AG09309 (cell line): ENCODE measurements around the gene TNS1.

Source experiments
- DNase-seq: peaks from one replicate; pipeline ENCODE4 v3.0.0-alpha.2; 2010; ENCODE audit warnings: low read depth
- H3K4me3 ChIP-seq: 2 replicates; pipeline ENCODE4 v1.5.1; 2011; ENCODE audit warnings: mild to moderate bottlenecking, low read depth, low read length, moderate library complexity; ENCODE audit not compliant: control insufficient read depth
- CTCF ChIP-seq: IDR thresholded peaks from 2 replicates; pipeline ENCODE4 v1.5.1; 2011; ENCODE audit warnings: mild to moderate bottlenecking, low read depth, low read length, inconsistent platforms; ENCODE audit not compliant: insufficient read depth, control insufficient read depth; ENCODE audit errors: missing control alignments

Gene TNS1

GRCh38 chr2:217821536-217822147 is 181.2 kb downstream of the TNS1 start:
- H3K4me3 ChIP-seq = no peak overlapping the region
- no peak for TF ChIP-seq CTCF
- no peak for DNase-seq

- H3K4me3 ChIP-seq = no peak overlapping the region
- TF ChIP-seq CTCF = no peak
- no peak for DNase-seq
Observed at GRCh38 chr2:217820904-217821303, 181.9 kb downstream of the TNS1 start.

DNA sequence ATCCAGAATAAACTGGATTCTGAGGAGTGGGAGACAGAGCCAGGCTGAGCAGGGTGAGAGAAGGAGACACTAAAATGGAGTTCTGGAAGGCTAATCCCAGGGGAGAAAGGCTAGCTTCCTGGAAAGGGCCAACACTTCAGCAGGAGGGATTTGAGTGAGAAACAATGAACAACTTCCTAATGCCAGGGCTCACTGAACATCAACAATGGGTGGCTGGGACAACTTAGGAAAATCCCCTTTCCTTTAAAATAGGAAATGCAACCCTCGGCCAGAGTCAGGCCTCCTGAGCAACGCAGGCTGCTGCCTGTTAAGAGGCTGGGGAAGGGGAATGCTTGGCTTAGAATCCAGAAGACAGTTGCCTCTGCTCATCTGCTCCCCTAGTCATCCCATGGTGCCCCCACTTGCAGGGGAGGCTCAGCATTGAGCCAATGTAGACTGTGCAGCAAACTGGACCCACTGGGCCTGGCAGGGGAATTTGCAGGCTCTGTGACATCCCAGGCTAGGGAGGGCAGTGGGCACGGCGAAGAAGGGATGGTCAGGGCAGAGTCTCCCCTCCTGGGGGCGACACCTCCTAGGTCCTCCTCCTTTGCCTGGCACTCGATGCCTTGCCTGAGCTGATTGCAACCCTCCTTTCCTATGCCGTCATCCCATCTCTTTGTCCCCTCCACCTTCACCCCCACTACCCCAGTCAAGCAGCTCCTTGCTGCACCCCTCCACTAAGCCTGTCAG is 182.5 kb downstream of the TNS1 start:
- H3K4me3 ChIP-seq = no peak overlapping the region
- DNase-seq = no peak
- TF ChIP-seq CTCF = no peak

DNA sequence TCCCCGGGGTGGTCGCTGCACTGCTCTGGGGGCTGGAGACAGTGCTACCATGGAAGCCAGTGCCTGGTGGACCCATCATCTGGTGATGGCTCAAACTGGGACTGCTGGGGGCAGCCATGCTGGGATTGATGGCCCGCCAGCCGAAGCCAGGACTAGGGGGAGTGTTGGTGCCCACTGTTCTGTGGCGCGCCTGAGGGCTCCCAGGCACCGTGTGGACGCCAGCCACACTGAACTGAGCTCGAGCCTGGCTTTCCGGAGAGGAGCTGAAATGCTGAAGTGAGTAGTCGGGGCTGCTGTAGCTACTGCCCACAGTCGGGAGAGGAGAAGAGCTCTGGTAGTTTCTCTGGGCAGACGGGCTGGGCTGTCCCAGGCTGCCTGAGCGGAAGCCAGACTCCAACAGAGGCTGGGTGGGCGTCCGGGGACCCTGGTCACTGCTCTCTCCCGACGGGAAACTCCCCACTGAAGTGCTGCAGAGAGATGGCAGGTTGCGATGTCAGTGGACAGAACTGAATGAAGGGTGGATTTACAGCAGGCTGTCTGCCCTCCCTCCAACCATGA is 184.4 kb downstream of the TNS1 start:
- H3K4me3 ChIP-seq = no peak overlapping the region
- TF ChIP-seq CTCF = no peak
- DNase-seq = no peak

GRCh38 chr2:217817466-217818292 is 185.1 kb downstream of the TNS1 start:
- DNase-seq = no peak
- TF ChIP-seq CTCF = no peak

GRCh38 chr2:217816396-217816869 is 186.4 kb downstream of the TNS1 start:
- no peak for TF ChIP-seq CTCF
- no peak overlapping the region for H3K4me3 ChIP-seq
- DNase-seq = no peak

More at GRCh38 chr2:217817466-217818292, 185.1 kb downstream of the TNS1 start:
- H3K4me3 ChIP-seq = no peak overlapping the region
